T-cell (primary cell): ENCODE data around the gene BICC1. TPM values are rescaled to one million over a fixed set of nuclear protein-coding genes. Genes with fewer than 3 reads are reported as not detected.

Source experiments
- ATAC-seq, 4 experiments: fragments of 200-7000 bp in 3 of 4; fragments of 150-1000 bp in 1 of 4; cut with Tn5 transposase; replicated peaks in 1 of 4; 1 replicate in 3 of 4; 2 replicates in 1 of 4; pipeline ENCODE4 v1.10.0; 2021; ENCODE audit warnings: moderate library complexity in 3 of 4, mild to moderate bottlenecking in 2 of 4, moderate number of reproducible peaks in 1 of 4
- CTCF ChIA-PET, 2 donors: fragments of 300-600 bp; sonication (Branson Sonifier 250); formaldehyde crosslinking; loops; one replicate each; lab custom pipeline; 2022; ENCODE audit warnings: antibody characterized with exemption in 2 of 2; lab: Charles Lee
- POLR2A ChIA-PET, 2 donors: fragments of 300-600 bp; sonication (Branson Sonifier 250); formaldehyde crosslinking; loops; one replicate each; lab custom pipeline; 2022; ENCODE audit warnings: antibody characterized with exemption in 2 of 2; lab: Charles Lee
- DNase-seq, 35 experiments: peaks; one replicate each; pipeline versions ENCODE4 v3.0.0 to v3.0.0-alpha.2; 2013 to 2023
- H3K27ac ChIP-seq: one replicate; pipeline ENCODE4 v1.5.1; 2013; ENCODE audit warnings: low read length
- H3K27me3 ChIP-seq, 2 experiments: replicated peaks in 1 of 2; 1 replicate in 1 of 2; 2 replicates in 1 of 2; pipeline versions ENCODE4 v1.6.1 to v1.7.0; 2013; ENCODE audit warnings: low read length in 1 of 2, mixed read lengths in 1 of 2; ENCODE audit not compliant: control insufficient read depth in 2 of 2, insufficient read depth in 2 of 2; ENCODE audit errors: extremely low read depth in 1 of 2
- H3K36me3 ChIP-seq, 2 donors: 1 replicate in 1 of 2; 2 replicates in 1 of 2; pipeline versions ENCODE4 v1.6.1 to v1.7.0; 2013; ENCODE audit warnings: low read length in 1 of 2; ENCODE audit not compliant: control insufficient read depth in 2 of 2, insufficient read depth in 1 of 2; ENCODE audit errors: extremely low read depth in 1 of 2
- H3K4me1 ChIP-seq, 2 experiments: 1 replicate in 1 of 2; 2 replicates in 1 of 2; pipeline versions ENCODE4 v1.6.1 to v1.7.0; 2013; ENCODE audit warnings: low read length in 2 of 2, mixed read lengths in 1 of 2; ENCODE audit not compliant: insufficient read depth in 2 of 2, control insufficient read depth in 1 of 2; ENCODE audit errors: extremely low read depth in 1 of 2
- H3K4me3 ChIP-seq, 2 donors: 1 replicate in 1 of 2; 2 replicates in 1 of 2; pipeline versions ENCODE4 v1.5.1 to v1.7.0; 2013; ENCODE audit warnings: mild to moderate bottlenecking in 2 of 2, low read length in 1 of 2, moderate library complexity in 1 of 2; ENCODE audit not compliant: control insufficient read depth in 1 of 2; ENCODE audit errors: extremely low read depth in 1 of 2
- H3K9me3 ChIP-seq: 2 replicates; pipeline ENCODE4 v1.7.0; 2013
- H3K27ac Mint-ChIP-seq, 2 donors: one replicate each; pipeline ENCODE4 v1.8.0; 2020 to 2021; ENCODE audit warnings: mild to moderate bottlenecking in 2 of 2, mixed read lengths in 2 of 2
- H3K27me3 Mint-ChIP-seq, 2 donors: one replicate each; pipeline ENCODE4 v1.8.0; 2021 to 2022; ENCODE audit warnings: mixed read lengths in 2 of 2
- H3K36me3 Mint-ChIP-seq: one replicate; pipeline ENCODE4 v1.8.0; 2021; ENCODE audit warnings: mixed read lengths
- H3K4me1 Mint-ChIP-seq, 3 donors: one replicate each; pipeline ENCODE4 v1.8.0; 2020 to 2022; ENCODE audit warnings: mixed read lengths in 3 of 3, mild to moderate bottlenecking in 1 of 3
- H3K4me3 Mint-ChIP-seq, 3 donors: one replicate each; pipeline ENCODE4 v1.8.0; 2020 to 2022; ENCODE audit warnings: mild to moderate bottlenecking in 3 of 3, mixed read lengths in 3 of 3, moderate library complexity in 3 of 3
- H3K9me3 Mint-ChIP-seq, 3 donors: one replicate each; pipeline ENCODE4 v1.8.0; 2020 to 2022; ENCODE audit warnings: mixed read lengths in 3 of 3
- WGBS: methylation state at CpG from one replicate; pipeline ENCODE4 v1.1.5; 2013; ENCODE audit warnings: missing lambda C conversion rate; ENCODE audit not compliant: insufficient coverage; 5-methylcytosine and 5-hydroxymethylcytosine counted together
- total RNA-seq, 35 experiments: library from RNA in 6 of 35; stranded (reverse) in 6 of 35; fragments of 120-200 nt in 1 of 35; gene quantifications; one replicate each; pipeline versions ENCODE4 v1.2.1 to v1.2.4 and lab custom pipeline; 2013 to 2026

The BICC1 gene
- total RNA-seq, 5 donors from 2014 or later (not counting 1 experiment from before 2014, with no cell fraction given), result 0.06 to 0.09 (median 0.07) TPM; not detected in 2

DNA sequence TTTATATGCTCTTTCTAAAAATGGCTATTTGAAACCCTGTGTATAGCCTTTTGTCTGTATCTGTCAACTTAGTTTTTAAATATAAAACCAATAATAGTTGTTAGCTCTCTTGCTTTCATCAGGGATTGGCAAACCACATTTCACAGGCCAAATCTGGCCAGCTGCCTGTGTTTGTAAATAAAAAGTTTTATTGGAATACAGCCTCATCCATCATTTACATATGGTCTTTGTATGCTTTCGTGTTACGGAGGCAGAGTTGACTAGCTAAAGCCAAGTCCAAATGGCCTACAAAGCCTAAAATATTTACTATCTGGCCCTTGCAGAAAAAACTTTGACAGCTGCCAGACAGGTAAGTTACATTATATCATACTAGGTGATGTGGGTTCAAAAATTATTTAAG, 235.0 kb downstream of the BICC1 start:
- Mint-ChIP-seq H3K36me3 (no peaks in the 10 kb centered on the region), H3K4me3 (no peak overlapping the region), H3K27ac (no peak overlapping the region), H3K27me3 (no peaks in the 10 kb centered on the region), H3K9me3 (no peaks in the 10 kb centered on the region), H3K4me1 (no peaks in the 10 kb centered on the region)
- CTCF ChIA-PET, result no interaction called here
- Histone ChIP-seq H3K4me1 (no peaks in the 10 kb centered on the region), H3K27me3 (no peaks in the 10 kb centered on the region), H3K4me3 (no peak overlapping the region), H3K36me3 (no peaks in the 10 kb centered on the region), H3K9me3 (no peaks in the 10 kb centered on the region), H3K27ac (no peak overlapping the region)
- no peak for ATAC-seq
- no CpG with 5 or more reads among the region's 2 CpGs for WGBS
- DNase-seq, result no peak
- POLR2A ChIA-PET, result no interaction called here

DNA sequence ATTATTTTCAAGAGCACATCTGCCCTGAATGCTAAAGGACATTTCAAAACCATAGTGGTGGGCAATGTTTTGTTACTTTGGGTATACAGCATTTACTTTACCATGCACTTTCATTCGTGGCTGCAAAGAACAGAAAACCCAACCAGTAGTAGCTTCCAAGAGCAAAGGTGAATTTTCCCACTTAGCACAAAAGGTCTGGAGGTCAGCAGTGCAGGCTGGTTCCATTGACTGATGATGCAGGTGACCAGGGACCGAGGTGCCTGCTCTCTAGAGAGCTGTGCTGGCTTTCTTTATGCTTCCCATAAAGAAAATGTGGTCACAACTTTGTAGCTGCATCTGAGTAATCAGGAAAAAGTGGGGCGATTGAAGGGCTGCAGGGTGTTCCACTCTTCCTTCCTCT, 240.0 kb downstream of the BICC1 start:
- H3K4me1 Mint-ChIP-seq, result no peaks in the 10 kb centered on the region
- CTCF ChIA-PET, result no interaction called here
- no peaks in the 10 kb centered on the region for H3K36me3 Mint-ChIP-seq
- no peaks in the 10 kb centered on the region for H3K4me1 ChIP-seq
- no peak overlapping the region for H3K4me3 ChIP-seq
- 49% methylated on average over 2 of the region's 3 CpGs for WGBS
- H3K9me3 ChIP-seq, result no peaks in the 10 kb centered on the region
- H3K27me3 Mint-ChIP-seq, result peaks cover 0 to 12% of the 10 kb centered on the region in 2 donors
- no peak overlapping the region for H3K27ac ChIP-seq
- no peak for DNase-seq
- no peaks in the 10 kb centered on the region for H3K9me3 Mint-ChIP-seq
- POLR2A ChIA-PET, result no interaction called here
- H3K27ac Mint-ChIP-seq, result no peak overlapping the region
- no peak for ATAC-seq
- H3K27me3 ChIP-seq, result no peaks in the 10 kb centered on the region
- H3K36me3 ChIP-seq, result no peaks in the 10 kb centered on the region
- H3K4me3 Mint-ChIP-seq, result no peak overlapping the region

DNA sequence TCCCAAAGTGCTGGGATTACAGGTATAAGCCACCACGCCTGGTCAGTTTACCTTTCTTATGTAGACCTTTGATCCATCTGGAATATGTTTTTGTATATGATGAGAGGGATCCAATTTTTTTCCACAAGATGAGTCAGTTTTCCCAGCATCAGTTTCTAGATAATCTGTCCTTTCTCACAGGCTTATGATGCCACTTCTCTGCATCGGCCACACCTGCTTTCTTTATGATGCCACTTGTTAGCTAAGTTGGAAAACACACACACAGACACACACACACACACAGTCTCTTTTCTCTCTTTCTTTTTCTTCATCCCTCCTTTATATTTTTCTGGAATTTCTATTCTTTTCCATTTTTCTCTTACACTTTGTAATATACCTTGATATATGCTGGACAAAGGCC, 240.8 kb downstream of the BICC1 start:
- 72% methylated on average over 2 of the region's 2 CpGs for WGBS
- Histone ChIP-seq H3K27me3 (no peaks in the 10 kb centered on the region), H3K36me3 (no peaks in the 10 kb centered on the region), H3K4me1 (no peaks in the 10 kb centered on the region), H3K27ac (no peak overlapping the region), H3K4me3 (no peak overlapping the region), H3K9me3 (no peaks in the 10 kb centered on the region)
- Mint-ChIP-seq H3K27me3 (peaks cover 0 to 15% of the 10 kb centered on the region in 2 donors), H3K36me3 (no peaks in the 10 kb centered on the region), H3K27ac (no peak overlapping the region), H3K9me3 (no peaks in the 10 kb centered on the region), H3K4me3 (no peak overlapping the region), H3K4me1 (no peaks in the 10 kb centered on the region)
- DNase-seq (no peak), ATAC-seq (no peak)
- ChIA-PET POLR2A (no interaction called here), CTCF (no interaction called here)

DNA sequence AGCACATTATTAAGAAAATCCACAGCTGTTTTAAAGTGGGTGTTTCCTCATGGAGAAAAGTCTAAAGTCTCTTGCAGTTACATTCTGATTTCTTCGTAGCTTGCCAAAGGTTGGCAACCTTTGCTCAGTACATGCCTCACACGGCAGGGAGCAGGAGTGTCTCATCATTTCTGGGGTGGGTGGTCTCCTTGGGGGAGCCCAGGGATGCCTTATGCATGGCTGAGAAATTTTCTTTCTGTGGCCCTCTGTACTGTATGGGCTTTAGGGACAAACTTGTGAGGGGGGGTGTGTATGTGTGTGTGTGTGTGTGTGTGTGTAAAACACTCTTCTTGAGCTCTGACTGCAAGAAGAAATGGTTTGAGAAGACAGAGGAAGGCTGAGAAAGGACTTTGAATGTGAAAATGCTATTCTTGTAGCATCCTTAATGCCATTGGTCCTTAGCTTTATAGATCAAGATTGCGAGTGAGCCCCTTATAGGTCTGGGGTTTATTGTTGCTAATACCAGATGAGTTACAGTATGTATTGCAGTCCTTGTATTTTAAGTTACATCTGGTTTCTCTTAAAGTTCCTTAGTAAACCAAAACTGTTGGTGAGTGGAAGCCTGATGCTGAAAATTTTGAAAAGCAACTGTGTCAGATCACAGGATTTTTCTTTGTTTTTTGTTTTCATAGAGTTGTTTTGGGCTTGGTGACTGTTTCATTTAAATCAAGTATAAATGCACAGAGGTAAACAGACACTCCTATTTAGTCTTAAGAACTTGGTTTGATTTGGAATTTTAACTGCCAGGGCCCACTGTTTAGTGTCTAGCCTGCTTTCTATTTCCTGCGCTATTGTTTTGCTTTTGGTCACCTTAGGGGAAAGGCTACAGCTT, 242.0 kb downstream of the BICC1 start:
- 71% methylated on average over 3 of the region's 4 CpGs for WGBS
- H3K27me3 ChIP-seq, result no peaks in the 10 kb centered on the region
- H3K4me1 ChIP-seq, result no peaks in the 10 kb centered on the region
- no peaks in the 10 kb centered on the region for H3K36me3 Mint-ChIP-seq
- no peaks in the 10 kb centered on the region for H3K9me3 Mint-ChIP-seq
- H3K27me3 Mint-ChIP-seq, result peaks cover 0 to 16% of the 10 kb centered on the region in 2 donors
- ATAC-seq (no peak), DNase-seq (no peak)
- CTCF ChIA-PET, result interaction anchor here in 1 of 2 donors (0.5 kb wide), 1 partner anchor 838 kb away, joined by 3 read pairs; no protein-coding TSS in a partner anchor
- H3K4me3 Mint-ChIP-seq, result no peak overlapping the region
- H3K27ac ChIP-seq, result no peak overlapping the region
- H3K27ac Mint-ChIP-seq, result no peak overlapping the region
- POLR2A ChIA-PET, result no interaction called here
- no peaks in the 10 kb centered on the region for H3K36me3 ChIP-seq
- no peaks in the 10 kb centered on the region for H3K9me3 ChIP-seq
- H3K4me1 Mint-ChIP-seq, result no peaks in the 10 kb centered on the region
- H3K4me3 ChIP-seq, result no peak overlapping the region

DNA sequence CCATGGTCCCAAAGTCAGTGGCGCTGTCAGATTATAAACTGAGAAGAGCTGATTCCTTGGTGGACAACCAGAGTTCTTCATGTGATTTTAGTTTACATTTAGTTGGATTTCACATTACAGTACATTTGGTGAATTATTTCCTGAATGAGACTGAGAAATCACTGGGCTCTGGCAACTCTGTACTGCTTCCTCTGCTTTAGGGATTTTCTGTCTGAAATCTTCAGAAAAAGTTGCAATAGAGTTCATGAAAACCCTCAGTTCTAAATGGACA, 242.6 kb downstream of the BICC1 start:
- H3K9me3 ChIP-seq, result no peaks in the 10 kb centered on the region
- H3K27me3 ChIP-seq, result no peaks in the 10 kb centered on the region
- Mint-ChIP-seq H3K9me3 (no peaks in the 10 kb centered on the region), H3K4me3 (no peak overlapping the region), H3K36me3 (no peaks in the 10 kb centered on the region), H3K27ac (no peak overlapping the region), H3K4me1 (no peaks in the 10 kb centered on the region), H3K27me3 (peaks cover 1 to 16% of the 10 kb centered on the region in 2 donors)
- H3K4me1 ChIP-seq, result no peaks in the 10 kb centered on the region
- no peak for ATAC-seq
- no peaks in the 10 kb centered on the region for H3K36me3 ChIP-seq
- DNase-seq, result no peak
- POLR2A ChIA-PET, result no interaction called here
- CTCF ChIA-PET, result no interaction called here
- no peak overlapping the region for H3K27ac ChIP-seq
- no CpG with 5 or more reads among the region's 1 CpG for WGBS
- no peak overlapping the region for H3K4me3 ChIP-seq

DNA sequence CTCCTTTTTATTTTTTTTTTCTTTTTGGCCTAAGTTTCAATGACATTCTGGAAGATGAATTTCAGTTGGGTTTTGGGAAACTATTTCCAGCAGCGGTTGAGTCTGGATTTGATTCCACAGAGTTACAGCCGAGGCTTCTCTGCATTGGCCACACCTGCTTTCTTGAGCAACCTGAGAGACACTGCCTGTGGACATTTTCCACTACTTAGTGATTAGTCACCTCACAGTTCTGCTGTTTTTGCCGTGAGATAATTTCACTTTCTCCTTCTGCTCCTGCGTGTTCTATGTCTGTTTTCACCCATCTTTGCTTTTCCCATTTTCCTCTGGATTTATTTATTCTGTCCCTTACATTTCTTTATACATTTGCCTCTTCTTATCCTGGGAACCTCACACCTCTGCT, 243.0 kb downstream of the BICC1 start:
- no peaks in the 10 kb centered on the region for H3K9me3 Mint-ChIP-seq
- H3K4me3 Mint-ChIP-seq, result no peak overlapping the region
- CTCF ChIA-PET, result no interaction called here
- WGBS, result 72% methylated on average over 2 of the region's 4 CpGs
- no peak overlapping the region for H3K27ac Mint-ChIP-seq
- Histone ChIP-seq H3K4me1 (no peaks in the 10 kb centered on the region), H3K4me3 (no peak overlapping the region), H3K27ac (no peak overlapping the region), H3K27me3 (no peaks in the 10 kb centered on the region), H3K36me3 (no peaks in the 10 kb centered on the region), H3K9me3 (no peaks in the 10 kb centered on the region)
- H3K36me3 Mint-ChIP-seq, result no peaks in the 10 kb centered on the region
- peaks cover 1 to 16% of the 10 kb centered on the region in 2 donors for H3K27me3 Mint-ChIP-seq
- POLR2A ChIA-PET, result no interaction called here
- DNase-seq, result no peak
- ATAC-seq, result no peak
- no peaks in the 10 kb centered on the region for H3K4me1 Mint-ChIP-seq
